Spleen (tissue), 11 donors: ENCODE results near the gene AFAP1. TPM values are rescaled to one million over a fixed set of nuclear protein-coding genes. Genes with fewer than 3 reads are reported as not detected.

Experiments
- DNase-seq: peaks from one replicate; pipeline ENCODE4 v3.0.0-alpha.2; 2020
- H3K27ac ChIP-seq, 8 donors: fragments of 200-600 bp; sonication (generic) in 7 of 8; 1 replicate in 4 of 8; 2 replicates in 4 of 8; pipeline versions ENCODE4 v1.5.0 to v1.8.0; 2016 to 2021; ENCODE audit warnings: inconsistent platforms in 4 of 8, mild to moderate bottlenecking in 4 of 8, moderate library complexity in 1 of 8
- H3K27me3 ChIP-seq, 7 donors: fragments of 200-600 bp; sonication (generic) in 6 of 7; replicated peaks in 1 of 7; 1 replicate in 4 of 7; 2 replicates in 3 of 7; pipeline versions ENCODE4 v1.5.0 to v1.8.0; 2016 to 2021; ENCODE audit warnings: inconsistent platforms in 3 of 7, mild to moderate bottlenecking in 1 of 7
- H3K36me3 ChIP-seq, 6 donors: fragments of 200-600 bp; sonication (generic) in 5 of 6; 1 replicate in 4 of 6; 2 replicates in 2 of 6; pipeline versions ENCODE4 v1.5.0 to v1.8.0; 2016 to 2021; ENCODE audit warnings: inconsistent platforms in 2 of 6
- H3K4me1 ChIP-seq, 6 donors: fragments of 200-600 bp; sonication (generic) in 5 of 6; 1 replicate in 3 of 6; 2 replicates in 3 of 6; pipeline versions ENCODE4 v1.5.0 to v1.8.0; 2016 to 2021; ENCODE audit warnings: inconsistent platforms in 3 of 6
- H3K4me3 ChIP-seq, 8 donors: fragments of 200-600 bp; sonication (generic) in 7 of 8; 1 replicate in 4 of 8; 2 replicates in 4 of 8; pipeline versions ENCODE4 v1.5.0 to v1.8.0; 2016 to 2021; ENCODE audit warnings: inconsistent platforms in 4 of 8, mild to moderate bottlenecking in 4 of 8, moderate library complexity in 2 of 8
- H3K9me3 ChIP-seq, 8 donors: fragments of 200-600 bp; sonication (generic) in 7 of 8; 1 replicate in 4 of 8; 2 replicates in 4 of 8; pipeline versions ENCODE4 v1.5.0 to v1.8.0; 2016 to 2021; ENCODE audit warnings: inconsistent platforms in 4 of 8
- CTCF ChIP-seq, 11 experiments: fragments of 200-600 bp in 7 of 11; fragments of 450-650 bp in 4 of 11; sonication (generic) in 4 of 11; IDR thresholded peaks in 8 of 11; conservative IDR thresholded peaks in 3 of 11; 1 replicate in 7 of 11; 2 replicates in 4 of 11; pipeline versions ENCODE4 v1.4.0 to v1.8.0; 2016 to 2021; ENCODE audit warnings: antibody characterized with exemption in 11 of 11, inconsistent platforms in 4 of 11, mild to moderate bottlenecking in 1 of 11
- POLR2A ChIP-seq, 3 donors: fragments of 450-650 bp; IDR thresholded peaks; one replicate each; pipeline ENCODE4 v1.5.1; 2017; ENCODE audit warnings: antibody characterized with exemption in 3 of 3, mild to moderate bottlenecking in 1 of 3
- POLR2AphosphoS5 ChIP-seq, 3 donors: sonication (generic); formaldehyde crosslinking; IDR thresholded peaks; one replicate each; pipeline ENCODE4 v1.5.1; 2017; ENCODE audit warnings: antibody characterized with exemption in 3 of 3
- WGBS, 5 donors: extraction: QIAGEN DNeasy Blood & Tissue Kit in 3 of 5; methylation state at CpG; one replicate each; pipeline versions ENCODE4 v1.1.5 to v1.1.7; 2013 to 2018; 5-methylcytosine and 5-hydroxymethylcytosine counted together
- intact Hi-C: fragments of 100-400 bp; cut with DNase I; formaldehyde crosslinking; loops from one replicate; pipeline ENCODE4 v1.15.0; 2023; ENCODE audit warnings: low total_unique reads
- polyA plus RNA-seq, 3 donors: library from polyadenylated mRNA; stranded (reverse); fragments of 200-250 nt; gene quantifications; one replicate each; pipeline ENCODE4 v1.2.1, GENCODE V29; 2013
- total RNA-seq, 7 donors: library from RNA; depleted of rRNA in 3 of 7; stranded (reverse); fragments of >200 nt in 3 of 7; fragmentation: NEBNext Ultra II Directional in 4 of 7; extraction: Animal tissue kit (Norgen Biotek cat#: 25700) in 4 of 7; gene quantifications; one replicate each; pipeline versions ENCODE4 v1.1.0 to v1.2.1, GENCODE V29; 2016 to 2021
- donor health status: healthy with polysubstance abuse.
- donor health status: DM: no; HTN: no; CAD: no; lungs with moderate emphysema.
- donor health status: DM: no; HTN: no; CAD: no.
- donor health status: Bipolar disorder and iron deficiency.
- donor health status: healthy.
- donor health status: DM: no; HTN: no; CAD: no.
- donor health status: DM: yes; HTN: yes; CAD: no.

AFAP1 gene
- total and polyA plus RNA-seq, 10 donors, result 1.6 to 29.2 (median 12.1) TPM

GRCh38 chr4:7736436-7737267 lies 203.0 kb downstream of the AFAP1 start:
- TF ChIP-seq POLR2AphosphoS5 (IDR thresholded peaks at IDR 0.05), result no peak
- H3K4me1 ChIP-seq, result peaks cover 0 to 6% (median 0%) of the 10 kb centered on the region in 6 donors
- no peaks in the 10 kb centered on the region for H3K36me3 ChIP-seq
- intact Hi-C loops, result no loop called here
- H3K27ac ChIP-seq, result no peak overlapping the region
- no peak overlapping the region for H3K4me3 ChIP-seq
- H3K27me3 ChIP-seq, result peaks cover 0 to 57% (median 0%) of the 10 kb centered on the region in 7 donors
- peak; percentile 68 for DNase-seq
- H3K9me3 ChIP-seq, result peaks cover 0 to 8% (median 0%) of the 10 kb centered on the region in 8 donors
- 74 to 79% (median 76%) methylated on average over 16 to 31 of the region's 31 CpGs for WGBS, 5 donors

GRCh38 chr4:7735961-7736360 lies 203.7 kb downstream of the AFAP1 start:
- H3K27me3 ChIP-seq, result peaks cover 0 to 57% (median 0%) of the 10 kb centered on the region in 7 donors
- no peaks in the 10 kb centered on the region for H3K36me3 ChIP-seq
- intact Hi-C loops, result no loop called here
- no peak overlapping the region for H3K27ac ChIP-seq
- H3K4me1 ChIP-seq, result peaks cover 0 to 6% (median 0%) of the 10 kb centered on the region in 6 donors
- WGBS, 5 donors, result 56 to 91% (median 83%) methylated on average over 5 to 8 of the region's 8 CpGs; no CpG with 5 or more reads in 1 of the 5 donors
- no peak for TF ChIP-seq POLR2AphosphoS5 (IDR thresholded peaks at IDR 0.05)
- TF ChIP-seq POLR2A (IDR thresholded peaks at IDR 0.05), result no peak
- TF ChIP-seq CTCF (IDR thresholded peaks at IDR 0.05 in 8 of 11, conservative IDR thresholded peaks at IDR 0.05 in 3 of 11), result no peak
- H3K9me3 ChIP-seq, result peaks cover 0 to 8% (median 0%) of the 10 kb centered on the region in 8 donors
- H3K4me3 ChIP-seq, result no peak overlapping the region
- DNase-seq, result peak; percentile 70

- no peak for TF ChIP-seq POLR2AphosphoS5 (IDR thresholded peaks at IDR 0.05)
- no peak for TF ChIP-seq CTCF (IDR thresholded peaks at IDR 0.05 in 8 of 11, conservative IDR thresholded peaks at IDR 0.05 in 3 of 11)
- no peak for TF ChIP-seq POLR2A (IDR thresholded peaks at IDR 0.05)
- WGBS, 5 donors, result 87 to 92% (median 89%) methylated on average over 5 of the region's 5 CpGs
- Histone ChIP-seq H3K4me1 (peaks cover 0 to 6% (median 0%) of the 10 kb centered on the region in 6 donors), H3K27me3 (peaks cover 0 to 57% (median 0%) of the 10 kb centered on the region in 7 donors), H3K27ac (no peak overlapping the region), H3K4me3 (no peak overlapping the region), H3K9me3 (peaks cover 0 to 8% (median 0%) of the 10 kb centered on the region in 8 donors), H3K36me3 (no peaks in the 10 kb centered on the region)
- intact Hi-C loops, result no loop called here
- DNase-seq, result no peak
These were observed 204.3 kb downstream of the AFAP1 start for GRCh38 chr4:7735395-7735794.

- H3K27me3 ChIP-seq, result peaks cover 0 to 54% (median 0%) of the 10 kb centered on the region in 7 donors
- no peak overlapping the region for H3K27ac ChIP-seq
- peaks cover 0 to 6% (median 0%) of the 10 kb centered on the region in 6 donors for H3K4me1 ChIP-seq
- H3K36me3 ChIP-seq, result no peaks in the 10 kb centered on the region
- TF ChIP-seq POLR2AphosphoS5 (IDR thresholded peaks at IDR 0.05), result no peak
- TF ChIP-seq CTCF (IDR thresholded peaks at IDR 0.05 in 8 of 11, conservative IDR thresholded peaks at IDR 0.05 in 3 of 11), result no peak
- no peak for TF ChIP-seq POLR2A (IDR thresholded peaks at IDR 0.05)
- H3K9me3 ChIP-seq, result peaks cover 0 to 8% (median 0%) of the 10 kb centered on the region in 8 donors
- 57 to 79% (median 57%) methylated on average over 10 to 20 of the region's 20 CpGs for WGBS, 5 donors
- peak; percentile 61 for DNase-seq
- H3K4me3 ChIP-seq, result no peak overlapping the region
- intact Hi-C loops, result no loop called here
These were observed 204.9 kb downstream of the AFAP1 start for GRCh38 chr4:7734651-7735260.
